HepG2 (cell line): ENCODE results near the gene PERCC1. TPM values are rescaled to one million over a fixed set of nuclear protein-coding genes. Genes with fewer than 3 reads are reported as not detected.

Experiments
- CEBPB ChIP-seq: IDR thresholded peaks from 2 replicates; pipeline ENCODE4 v1.6.1; 2011; ENCODE audit warnings: low read depth, low read length, improper control_type of control experiment, borderline replicate concordance
- HES4 ChIP-seq: sonication (generic); formaldehyde crosslinking; IDR thresholded peaks from 2 replicates; pipeline ENCODE4 v1.9.0; 2021; ENCODE audit warnings: mild to moderate bottlenecking, missing genetic modification reagents, borderline replicate concordance
- MAF1 ChIP-seq: sonication (generic); formaldehyde crosslinking; IDR thresholded peaks from 2 replicates; pipeline ENCODE4 v1.5.0; 2020; ENCODE audit warnings: missing genetic modification reagents, borderline replicate concordance
- MAFG ChIP-seq: sonication (generic); formaldehyde crosslinking; IDR thresholded peaks from 2 replicates; pipeline ENCODE4 v1.5.1; 2020; ENCODE audit warnings: mild to moderate bottlenecking, missing genetic modification reagents
- RXRB ChIP-seq: IDR thresholded peaks from 2 replicates; pipeline ENCODE4 v1.6.1; 2016; ENCODE audit warnings: borderline replicate concordance, missing genetic modification reagents, missing compliant biosample characterization
- SIX1 ChIP-seq: sonication (generic); formaldehyde crosslinking; IDR thresholded peaks from 2 replicates; pipeline ENCODE4 v1.4.0; 2020; ENCODE audit warnings: missing genetic modification reagents, borderline replicate concordance
- ZMAT3 ChIP-seq: sonication (generic); formaldehyde crosslinking; conservative IDR thresholded peaks from 2 replicates; pipeline ENCODE4 v1.7.0; 2021; ENCODE audit warnings: missing genetic modification reagents
- ZNF124 ChIP-seq: sonication (generic); formaldehyde crosslinking; IDR thresholded peaks from 2 replicates; pipeline ENCODE4 v1.4.0; 2020; ENCODE audit warnings: missing genetic modification reagents
- ZNF282 ChIP-seq: fragments of 450-650 bp; IDR thresholded peaks from 2 replicates; pipeline ENCODE4 v1.6.1; 2018; ENCODE audit not compliant: partially characterized antibody
- ZNF616 ChIP-seq: sonication (generic); formaldehyde crosslinking; IDR thresholded peaks from 2 replicates; pipeline ENCODE4 v1.5.0; 2020; ENCODE audit warnings: low read depth, mild to moderate bottlenecking, missing genetic modification reagents
- polyA plus RNA-seq, 8 experiments: library from polyadenylated mRNA; depleted of rRNA in 3 of 8; stranded (reverse) in 7 of 8; unstranded in 1 of 8; fragments of >200 nt; fragmentation: Illumina TruSeq in 4 of 8; extraction: Trizol in 4 of 8; gene quantifications; 2 replicates each; pipeline versions ENCODE4 v1.2.1 to v1.2.3, GENCODE V29; 2011 to 2016; ENCODE audit warnings: low read depth in 4 of 8, missing spikeins in 1 of 8, mixed read lengths in 1 of 8; ENCODE audit not compliant: insufficient read depth in 1 of 8
- total RNA-seq, 5 experiments: library from RNA; depleted of rRNA; stranded (reverse); fragments of >200 nt; fragmentation: Illumina TruSeq; extraction: Trizol; gene quantifications; 2 replicates each; pipeline ENCODE4 v1.2.3, GENCODE V29; 2016; ENCODE audit warnings: low read depth in 1 of 5
- TF ChIP-seq, protein P1 (sequence below): IDR thresholded peaks from 2 replicates; pipeline ENCODE4 v1.6.1; 2012; ENCODE audit warnings: inconsistent platforms
- TF ChIP-seq, protein P2 (sequence below): sonication (generic); formaldehyde crosslinking; IDR thresholded peaks from 2 replicates; pipeline ENCODE4 v1.5.0; 2020; ENCODE audit warnings: mild to moderate bottlenecking, missing genetic modification reagents
- TF ChIP-seq, protein P3 (sequence below): sonication (generic); formaldehyde crosslinking; IDR thresholded peaks from 2 replicates; pipeline ENCODE4 v1.5.0; 2020; ENCODE audit warnings: missing genetic modification reagents, mild to moderate bottlenecking, borderline replicate concordance
- TF ChIP-seq, protein P4 (sequence below): sonication (generic); formaldehyde crosslinking; IDR thresholded peaks from 2 replicates; pipeline ENCODE4 v1.8.0; 2022; ENCODE audit warnings: low read depth, missing genetic modification reagents
- TF ChIP-seq, protein P5 (sequence below): sonication (generic); formaldehyde crosslinking; IDR thresholded peaks from 2 replicates; pipeline ENCODE4 v1.4.0; 2020; ENCODE audit warnings: missing genetic modification reagents, borderline replicate concordance
- TF ChIP-seq, protein P6 (sequence below): sonication (generic); formaldehyde crosslinking; conservative IDR thresholded peaks from 2 replicates; pipeline ENCODE4 v1.4.0; 2020; ENCODE audit warnings: missing genetic modification reagents

The PERCC1 gene
- total and polyA plus RNA-seq, 2 of the 13 experiments (the other 11 are each of a cell fraction or from before 2014, with no cell fraction given): 0.15 TPM; not detected in 1

DNA sequence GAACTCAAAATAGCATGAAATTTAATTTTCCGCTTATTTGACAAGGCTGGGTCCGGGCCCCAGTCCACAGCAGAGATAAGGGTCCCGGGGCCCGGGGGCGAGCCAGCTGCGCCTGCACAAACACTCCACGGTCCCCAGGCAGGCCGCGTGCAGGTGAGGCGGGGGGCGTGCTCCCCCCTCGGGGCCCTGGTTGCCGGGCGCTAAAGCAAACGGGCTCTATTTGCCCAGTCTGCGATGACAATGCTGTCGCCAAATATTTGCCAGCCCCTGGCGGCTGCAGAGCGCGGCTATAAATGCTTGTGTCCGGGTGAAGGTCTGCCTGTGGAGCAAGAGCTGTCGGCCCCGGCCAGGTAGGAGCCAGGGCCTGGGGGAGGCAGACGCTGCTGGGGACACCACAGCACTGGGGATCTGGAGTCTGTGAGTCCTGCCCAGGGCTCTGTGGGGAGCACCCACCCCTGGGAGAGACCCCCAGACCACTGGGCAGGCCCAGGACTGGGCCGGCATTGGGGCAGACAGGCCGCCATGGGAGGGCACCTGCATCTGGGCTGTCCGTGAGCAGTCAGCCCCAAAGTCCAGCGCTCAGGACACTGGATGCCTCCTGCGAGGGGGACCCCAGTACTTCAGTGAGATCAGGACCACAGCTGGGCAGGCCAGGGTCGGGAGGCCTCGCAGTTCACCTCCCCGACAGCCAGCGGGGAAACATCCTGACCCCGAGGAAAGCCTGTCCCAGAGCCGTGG is at the start of gene PERCC1 (continued):
- TF ChIP-seq CEBPB (peak; percentile 61; the same call in 1 of the 2 replicates), ZNF124 (peak; percentile 68; the same call in 1 of the 2 replicates), ZNF282 (no peak), HES4 (0 out of 2 replicates have a peak, but pooled peaks have one; percentile 54), MAF1 (no peak), MAFG (no peak), SIX1 (CRISPR knock-in tag) (no peak), RXRB (0 out of 2 replicates have a peak, but pooled peaks have one; percentile 47), ZNF616 (0 out of 2 replicates have a peak, but pooled peaks have one; percentile 46), ZMAT3 (CRISPR knock-in tag) (no peak)
- TF ChIP-seq, protein P1, sequence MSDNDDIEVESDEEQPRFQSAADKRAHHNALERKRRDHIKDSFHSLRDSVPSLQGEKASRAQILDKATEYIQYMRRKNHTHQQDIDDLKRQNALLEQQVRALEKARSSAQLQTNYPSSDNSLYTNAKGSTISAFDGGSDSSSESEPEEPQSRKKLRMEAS: peak; percentile 67
- TF ChIP-seq, protein P2, sequence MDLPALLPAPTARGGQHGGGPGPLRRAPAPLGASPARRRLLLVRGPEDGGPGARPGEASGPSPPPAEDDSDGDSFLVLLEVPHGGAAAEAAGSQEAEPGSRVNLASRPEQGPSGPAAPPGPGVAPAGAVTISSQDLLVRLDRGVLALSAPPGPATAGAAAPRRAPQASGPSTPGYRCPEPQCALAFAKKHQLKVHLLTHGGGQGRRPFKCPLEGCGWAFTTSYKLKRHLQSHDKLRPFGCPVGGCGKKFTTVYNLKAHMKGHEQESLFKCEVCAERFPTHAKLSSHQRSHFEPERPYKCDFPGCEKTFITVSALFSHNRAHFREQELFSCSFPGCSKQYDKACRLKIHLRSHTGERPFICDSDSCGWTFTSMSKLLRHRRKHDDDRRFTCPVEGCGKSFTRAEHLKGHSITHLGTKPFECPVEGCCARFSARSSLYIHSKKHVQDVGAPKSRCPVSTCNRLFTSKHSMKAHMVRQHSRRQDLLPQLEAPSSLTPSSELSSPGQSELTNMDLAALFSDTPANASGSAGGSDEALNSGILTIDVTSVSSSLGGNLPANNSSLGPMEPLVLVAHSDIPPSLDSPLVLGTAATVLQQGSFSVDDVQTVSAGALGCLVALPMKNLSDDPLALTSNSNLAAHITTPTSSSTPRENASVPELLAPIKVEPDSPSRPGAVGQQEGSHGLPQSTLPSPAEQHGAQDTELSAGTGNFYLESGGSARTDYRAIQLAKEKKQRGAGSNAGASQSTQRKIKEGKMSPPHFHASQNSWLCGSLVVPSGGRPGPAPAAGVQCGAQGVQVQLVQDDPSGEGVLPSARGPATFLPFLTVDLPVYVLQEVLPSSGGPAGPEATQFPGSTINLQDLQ: no peak
- TF ChIP-seq, protein P3, sequence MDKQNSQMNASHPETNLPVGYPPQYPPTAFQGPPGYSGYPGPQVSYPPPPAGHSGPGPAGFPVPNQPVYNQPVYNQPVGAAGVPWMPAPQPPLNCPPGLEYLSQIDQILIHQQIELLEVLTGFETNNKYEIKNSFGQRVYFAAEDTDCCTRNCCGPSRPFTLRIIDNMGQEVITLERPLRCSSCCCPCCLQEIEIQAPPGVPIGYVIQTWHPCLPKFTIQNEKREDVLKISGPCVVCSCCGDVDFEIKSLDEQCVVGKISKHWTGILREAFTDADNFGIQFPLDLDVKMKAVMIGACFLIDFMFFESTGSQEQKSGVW: no peak
- TF ChIP-seq, protein P4, sequence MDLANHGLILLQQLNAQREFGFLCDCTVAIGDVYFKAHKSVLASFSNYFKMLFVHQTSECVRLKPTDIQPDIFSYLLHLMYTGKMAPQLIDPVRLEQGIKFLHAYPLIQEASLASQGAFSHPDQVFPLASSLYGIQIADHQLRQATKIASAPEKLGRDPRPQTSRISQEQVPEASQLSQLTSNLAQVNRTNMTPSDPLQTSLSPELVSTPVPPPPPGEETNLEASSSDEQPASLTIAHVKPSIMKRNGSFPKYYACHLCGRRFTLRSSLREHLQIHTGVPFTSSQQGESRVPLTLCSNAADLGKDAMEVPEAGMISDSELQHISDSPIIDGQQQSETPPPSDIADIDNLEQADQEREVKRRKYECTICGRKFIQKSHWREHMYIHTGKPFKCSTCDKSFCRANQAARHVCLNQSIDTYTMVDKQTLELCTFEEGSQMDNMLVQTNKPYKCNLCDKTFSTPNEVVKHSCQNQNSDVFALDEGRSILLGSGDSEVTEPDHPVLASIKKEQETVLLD (CRISPR knock-in tag): no peak
- TF ChIP-seq, protein P5, sequence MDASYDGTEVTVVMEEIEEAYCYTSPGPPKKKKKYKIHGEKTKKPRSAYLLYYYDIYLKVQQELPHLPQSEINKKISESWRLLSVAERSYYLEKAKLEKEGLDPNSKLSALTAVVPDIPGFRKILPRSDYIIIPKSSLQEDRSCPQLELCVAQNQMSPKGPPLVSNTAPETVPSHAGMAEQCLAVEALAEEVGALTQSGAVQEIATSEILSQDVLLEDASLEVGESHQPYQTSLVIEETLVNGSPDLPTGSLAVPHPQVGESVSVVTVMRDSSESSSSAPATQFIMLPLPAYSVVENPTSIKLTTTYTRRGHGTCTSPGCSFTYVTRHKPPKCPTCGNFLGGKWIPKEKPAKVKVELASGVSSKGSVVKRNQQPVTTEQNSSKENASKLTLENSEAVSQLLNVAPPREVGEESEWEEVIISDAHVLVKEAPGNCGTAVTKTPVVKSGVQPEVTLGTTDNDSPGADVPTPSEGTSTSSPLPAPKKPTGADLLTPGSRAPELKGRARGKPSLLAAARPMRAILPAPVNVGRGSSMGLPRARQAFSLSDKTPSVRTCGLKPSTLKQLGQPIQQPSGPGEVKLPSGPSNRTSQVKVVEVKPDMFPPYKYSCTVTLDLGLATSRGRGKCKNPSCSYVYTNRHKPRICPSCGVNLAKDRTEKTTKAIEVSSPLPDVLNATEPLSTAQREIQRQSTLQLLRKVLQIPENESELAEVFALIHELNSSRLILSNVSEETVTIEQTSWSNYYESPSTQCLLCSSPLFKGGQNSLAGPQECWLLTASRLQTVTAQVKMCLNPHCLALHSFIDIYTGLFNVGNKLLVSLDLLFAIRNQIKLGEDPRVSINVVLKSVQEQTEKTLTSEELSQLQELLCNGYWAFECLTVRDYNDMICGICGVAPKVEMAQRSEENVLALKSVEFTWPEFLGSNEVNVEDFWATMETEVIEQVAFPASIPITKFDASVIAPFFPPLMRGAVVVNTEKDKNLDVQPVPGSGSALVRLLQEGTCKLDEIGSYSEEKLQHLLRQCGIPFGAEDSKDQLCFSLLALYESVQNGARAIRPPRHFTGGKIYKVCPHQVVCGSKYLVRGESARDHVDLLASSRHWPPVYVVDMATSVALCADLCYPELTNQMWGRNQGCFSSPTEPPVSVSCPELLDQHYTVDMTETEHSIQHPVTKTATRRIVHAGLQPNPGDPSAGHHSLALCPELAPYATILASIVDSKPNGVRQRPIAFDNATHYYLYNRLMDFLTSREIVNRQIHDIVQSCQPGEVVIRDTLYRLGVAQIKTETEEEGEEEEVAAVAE (CRISPR knock-in tag): peak; percentile 68; the same call in 1 of the 2 replicates
- TF ChIP-seq, protein P6, sequence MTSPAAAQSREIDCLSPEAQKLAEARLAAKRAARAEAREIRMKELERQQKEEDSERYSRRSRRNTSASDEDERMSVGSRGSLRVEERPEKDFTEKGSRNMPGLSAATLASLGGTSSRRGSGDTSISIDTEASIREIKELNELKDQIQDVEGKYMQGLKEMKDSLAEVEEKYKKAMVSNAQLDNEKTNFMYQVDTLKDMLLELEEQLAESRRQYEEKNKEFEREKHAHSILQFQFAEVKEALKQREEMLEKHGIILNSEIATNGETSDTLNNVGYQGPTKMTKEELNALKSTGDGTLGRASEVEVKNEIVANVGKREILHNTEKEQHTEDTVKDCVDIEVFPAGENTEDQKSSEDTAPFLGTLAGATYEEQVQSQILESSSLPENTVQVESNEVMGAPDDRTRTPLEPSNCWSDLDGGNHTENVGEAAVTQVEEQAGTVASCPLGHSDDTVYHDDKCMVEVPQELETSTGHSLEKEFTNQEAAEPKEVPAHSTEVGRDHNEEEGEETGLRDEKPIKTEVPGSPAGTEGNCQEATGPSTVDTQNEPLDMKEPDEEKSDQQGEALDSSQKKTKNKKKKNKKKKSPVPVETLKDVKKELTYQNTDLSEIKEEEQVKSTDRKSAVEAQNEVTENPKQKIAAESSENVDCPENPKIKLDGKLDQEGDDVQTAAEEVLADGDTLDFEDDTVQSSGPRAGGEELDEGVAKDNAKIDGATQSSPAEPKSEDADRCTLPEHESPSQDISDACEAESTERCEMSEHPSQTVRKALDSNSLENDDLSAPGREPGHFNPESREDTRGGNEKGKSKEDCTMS (CRISPR knock-in tag): no peak
